Pancreas (tissue), 10 donors: ENCODE results near the gene RPL28. TPM values are rescaled to one million over a fixed set of nuclear protein-coding genes. Genes with fewer than 3 reads are reported as not detected.

Source experiments
- ATAC-seq, 4 donors: fragments of 200-7000 bp; cut with Tn5 transposase; one replicate each; pipeline versions ENCODE4 v1.8.0 to v1.9.1; 2020; ENCODE audit warnings: mild to moderate bottlenecking in 4 of 4, moderate library complexity in 4 of 4
- DNase-seq, 6 donors: peaks; one replicate each; pipeline ENCODE4 v3.0.0-alpha.2; 2020
- FAIRE-seq: peaks from 2 replicates; lab custom pipeline; 2012; peaks lifted over from hg19 to GRCh38; lab: Jason Lieb, UNC
- H3K27ac ChIP-seq, 4 donors: fragments of 200-600 bp; sonication (generic); 1 replicate in 3 of 4; 2 replicates in 1 of 4; pipeline versions ENCODE4 v1.5.0 to v1.8.0; 2020
- H3K27me3 ChIP-seq, 4 donors: fragments of 200-600 bp; one replicate each; pipeline ENCODE4 v1.8.0; 2021
- H3K36me3 ChIP-seq, 3 donors: fragments of 200-600 bp; sonication (generic) in 1 of 3; one replicate each; pipeline versions ENCODE4 v1.5.0 to v1.8.0; 2020 to 2021
- H3K4me1 ChIP-seq, 3 donors: fragments of 200-600 bp; one replicate each; pipeline ENCODE4 v1.8.0; 2021
- H3K4me3 ChIP-seq, 4 donors: fragments of 200-600 bp; sonication (generic) in 2 of 4; one replicate each; pipeline versions ENCODE4 v1.5.0 to v1.8.0; 2020 to 2021
- H3K9me3 ChIP-seq, 4 donors: fragments of 200-600 bp; one replicate each; pipeline ENCODE4 v1.8.0; 2021
- CTCF ChIP-seq, 4 donors: fragments of 200-600 bp; sonication (generic) in 3 of 4; IDR thresholded peaks; one replicate each; pipeline versions ENCODE4 v1.5.0 to v1.8.0; 2021; ENCODE audit warnings: antibody characterized with exemption in 4 of 4
- WGBS, 2 donors: extraction: QIAGEN DNeasy Blood & Tissue Kit; methylation state at CpG; one replicate each; pipeline ENCODE4 v1.1.7; 2013; 5-methylcytosine and 5-hydroxymethylcytosine counted together
- intact Hi-C, 3 donors: fragments of 100-400 bp; cut with DNase I; formaldehyde crosslinking; loops; one replicate each; pipeline versions ENCODE4 v1.11.1 to v1.14.2; 2022
- polyA plus RNA-seq, 2 donors: library from polyadenylated mRNA; stranded (reverse); fragments of 200-250 nt; gene quantifications; one replicate each; pipeline ENCODE4 v1.2.3, GENCODE V29; 2013
- total RNA-seq, 6 donors: library from RNA; stranded (reverse); fragmentation: NEBNext Ultra II Directional in 4 of 6; extraction: Animal tissue kit (Norgen Biotek cat#: 25700) in 4 of 6; gene quantifications; one replicate each; pipeline versions ENCODE4 v1.2.1 to v1.2.4, GENCODE V29; 2021 to 2023
- donor health status: healthy with polysubstance abuse.
- donor health status: DM: no; HTN: no; CAD: no; lungs with moderate emphysema.
- donor health status: DM: no; HTN: no; CAD: no.
- donor health status: control.
- donor health status: control.
- donor health status: Bipolar disorder and iron deficiency.
- donor health status: DM: yes; HTN: yes; CAD: no.
- donor health status: DM: no; HTN: no; CAD: no.
- donor health status: DM: no; HTN: no; CAD: no.
- donor health status: DM: yes; HTN: yes; CAD: no.

The RPL28 gene
- total and polyA plus RNA-seq, 8 donors, result 420 to 1,198 (median 819) TPM

- Histone ChIP-seq H3K27me3 (no peaks in the 10 kb centered on the region), H3K36me3 (peaks cover 0 to 4% (median 0%) of the 10 kb centered on the region in 3 donors), H3K4me3 (peak overlapping the region in 3 of 4 donors; percentile 14 to 62 (median 57)), H3K4me1 (no peaks in the 10 kb centered on the region), H3K9me3 (no peaks in the 10 kb centered on the region), H3K27ac (no peak overlapping the region)
- intact Hi-C loops, result no loop called here
- peak in 1 of 6 donors; percentile 28 for DNase-seq
- no peak for ATAC-seq
- TF ChIP-seq CTCF (IDR thresholded peaks at IDR 0.05), result no peak
- 0 to 1% methylated on average over 23 to 24 of the region's 24 CpGs for WGBS, 2 donors
- FAIRE-seq, result no peak
Measured at GRCh38 chr19:55340784-55341147, 45.0 kb upstream of the RPL28 start.

DNA sequence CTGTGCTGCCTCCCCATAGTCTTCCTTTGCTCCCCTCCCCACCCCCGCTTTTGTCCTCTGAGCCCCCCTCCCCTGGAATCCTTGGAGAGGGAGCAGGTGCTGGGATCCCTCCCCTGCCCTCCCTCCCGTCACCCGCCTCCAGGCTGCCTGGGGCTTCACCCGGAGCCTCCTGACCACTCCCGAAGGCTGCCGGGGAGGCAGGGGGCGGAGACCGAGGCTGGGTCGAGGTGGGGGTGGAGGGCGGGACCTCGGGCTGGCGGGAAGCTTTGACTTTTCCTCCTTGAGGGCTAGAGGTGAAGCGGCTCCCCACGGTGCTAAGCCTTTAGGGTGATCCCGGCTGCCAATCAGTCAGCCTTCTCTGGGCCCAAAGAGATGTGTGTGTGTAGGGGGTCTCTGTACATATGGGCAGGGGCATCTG lies 44.6 kb upstream of the RPL28 start:
- 4 to 8% methylated on average over 15 of the region's 15 CpGs for WGBS, 2 donors
- no peak overlapping the region for H3K27ac ChIP-seq
- no peak for FAIRE-seq
- intact Hi-C loops, result no loop called here
- peak overlapping the region in 3 of 4 donors; percentile 14 to 62 (median 57) for H3K4me3 ChIP-seq
- peak in 2 of 4 donors; percentile 9 to 18 for ATAC-seq
- H3K4me1 ChIP-seq, result no peaks in the 10 kb centered on the region
- no peaks in the 10 kb centered on the region for H3K27me3 ChIP-seq
- peak; percentile 65 to 87 (median 81) for DNase-seq
- no peaks in the 10 kb centered on the region for H3K9me3 ChIP-seq
- no peak for TF ChIP-seq CTCF (IDR thresholded peaks at IDR 0.05)
- peaks cover 0 to 4% (median 0%) of the 10 kb centered on the region in 3 donors for H3K36me3 ChIP-seq

GRCh38 chr19:55341595-55342531 lies 43.9 kb upstream of the RPL28 start:
- no peak for FAIRE-seq

DNA sequence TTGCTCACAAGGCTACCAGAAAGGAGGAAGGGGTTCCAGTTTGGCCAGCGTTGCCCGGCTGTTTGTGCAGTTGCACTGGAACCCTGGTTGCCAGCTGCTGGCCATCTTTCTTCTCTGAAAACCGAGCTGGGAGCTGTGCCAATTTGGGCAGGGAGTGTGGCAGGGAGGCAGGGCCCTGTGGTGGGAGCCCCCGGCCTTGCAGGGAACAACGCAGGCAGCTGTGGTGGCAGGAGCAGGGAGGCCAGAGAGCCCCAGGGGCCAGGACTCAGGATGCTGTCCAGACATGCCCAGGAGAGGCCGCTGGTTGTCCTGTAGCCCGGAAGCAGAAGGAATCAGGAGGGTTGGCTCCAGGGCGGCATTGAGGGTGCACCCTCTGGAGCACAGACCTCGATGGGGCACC lies 41.3 kb upstream of the RPL28 start:
- Histone ChIP-seq H3K9me3 (no peaks in the 10 kb centered on the region), H3K4me1 (no peaks in the 10 kb centered on the region), H3K27ac (no peak overlapping the region), H3K36me3 (peaks cover 0 to 4% (median 0%) of the 10 kb centered on the region in 3 donors), H3K27me3 (no peaks in the 10 kb centered on the region), H3K4me3 (no peak overlapping the region)
- ATAC-seq (no peak), FAIRE-seq (no peak), DNase-seq (peak in 1 of 6 donors; percentile 67)
- TF ChIP-seq CTCF (IDR thresholded peaks at IDR 0.05), result no peak
- intact Hi-C loops, result no loop called here
- 84 to 85% methylated on average over 8 to 9 of the region's 9 CpGs for WGBS, 2 donors

More at GRCh38 chr19:55341595-55342531, 43.9 kb upstream of the RPL28 start:
- Histone ChIP-seq H3K36me3 (peaks cover 0 to 4% (median 0%) of the 10 kb centered on the region in 3 donors), H3K27ac (no peak overlapping the region), H3K4me3 (peak overlapping the region in 1 of 4 donors; percentile 62), H3K4me1 (no peaks in the 10 kb centered on the region), H3K27me3 (no peaks in the 10 kb centered on the region), H3K9me3 (no peaks in the 10 kb centered on the region)
- no peak for ATAC-seq
- DNase-seq, result peak in 3 of 6 donors; percentile 28 to 80 (median 60)
- intact Hi-C loops, result no loop called here
- no peak for TF ChIP-seq CTCF (IDR thresholded peaks at IDR 0.05)
- 84 to 92% methylated on average over 45 to 50 of the region's 50 CpGs for WGBS, 2 donors
